Naive B cell (primary cell): ENCODE data around the gene NAV2. TPM values are rescaled to one million over a fixed set of nuclear protein-coding genes. Genes with fewer than 3 reads are reported as not detected.

Experiments
- ATAC-seq, 2 donors: fragments of 150-1000 bp; cut with Tn5 transposase; 2 replicates each; pipeline ENCODE4 v1.10.0; 2021; ENCODE audit warnings: low read depth in 2 of 2, mild to moderate bottlenecking in 2 of 2, moderate library complexity in 2 of 2
- DNase-seq: peaks from one replicate; pipeline ENCODE4 v3.0.0; 2022
- H3K27ac Mint-ChIP-seq, 6 donors: one replicate each; pipeline ENCODE4 v1.8.0; 2020 to 2022; ENCODE audit warnings: mild to moderate bottlenecking in 6 of 6, mixed read lengths in 6 of 6, moderate library complexity in 5 of 6, inconsistent platforms in 2 of 6
- H3K27me3 Mint-ChIP-seq, 3 donors: one replicate each; pipeline ENCODE4 v1.8.0; 2021 to 2022; ENCODE audit warnings: mixed read lengths in 3 of 3, mild to moderate bottlenecking in 1 of 3
- H3K36me3 Mint-ChIP-seq, 2 donors: one replicate each; pipeline ENCODE4 v1.8.0; 2020 to 2022; ENCODE audit warnings: mixed read lengths in 2 of 2, inconsistent platforms in 1 of 2, mild to moderate bottlenecking in 1 of 2
- H3K4me1 Mint-ChIP-seq, 3 donors: one replicate each; pipeline ENCODE4 v1.8.0; 2020 to 2022; ENCODE audit warnings: mixed read lengths in 3 of 3, inconsistent platforms in 1 of 3, mild to moderate bottlenecking in 1 of 3, moderate library complexity in 1 of 3
- H3K4me3 Mint-ChIP-seq, 8 donors: one replicate each; pipeline ENCODE4 v1.8.0; 2020 to 2022; ENCODE audit warnings: mild to moderate bottlenecking in 8 of 8, mixed read lengths in 8 of 8, moderate library complexity in 8 of 8, inconsistent platforms in 2 of 8
- H3K9me3 Mint-ChIP-seq, 7 donors: one replicate each; pipeline ENCODE4 v1.8.0; 2020 to 2022; ENCODE audit warnings: mixed read lengths in 7 of 7, mild to moderate bottlenecking in 5 of 7, inconsistent platforms in 2 of 7, moderate library complexity in 1 of 7
- polyA plus RNA-seq, 6 donors: library from polyadenylated mRNA; unstranded; fragments of 300-500 nt; fragmentation: Illumina TruSeq; gene quantifications; one replicate each; pipeline ENCODE4 v1.2.3, GENCODE V29; 2021; ENCODE audit warnings: low read depth in 6 of 6

The NAV2 gene
- polyA plus RNA-seq, result 1 to 10 TPM in 1 of 6 donors, under 1 TPM in 2, not detected in 3; 0.90 to 3.2 (median 0.94) TPM

- Mint-ChIP-seq H3K4me1 (peaks cover 23 to 27% (median 25%) of the 10 kb centered on the region in 3 donors), H3K36me3 (peaks cover 0 to 8% of the 10 kb centered on the region in 2 donors), H3K27me3 (peaks cover 30 to 55% (median 54%) of the 10 kb centered on the region in 3 donors), H3K4me3 (peak within 1 kb of the TSS; percentile 93 to 99 (median 95)), H3K27ac (peak within 1 kb of the TSS in 3 of 6 donors; percentile 32 to 82 (median 76)), H3K9me3 (no peaks in the 10 kb centered on the region)
- DNase-seq, result peak; percentile 68
- ATAC-seq, result peak; percentile 96 to 98
These were observed at the start of gene NAV2 for GRCh38 chr11:19712281-19713195. Gene NAV2 (plus strand): TSS chr11:19712837. CDS start chr11:19713696, 859 bp downstream.

DNA sequence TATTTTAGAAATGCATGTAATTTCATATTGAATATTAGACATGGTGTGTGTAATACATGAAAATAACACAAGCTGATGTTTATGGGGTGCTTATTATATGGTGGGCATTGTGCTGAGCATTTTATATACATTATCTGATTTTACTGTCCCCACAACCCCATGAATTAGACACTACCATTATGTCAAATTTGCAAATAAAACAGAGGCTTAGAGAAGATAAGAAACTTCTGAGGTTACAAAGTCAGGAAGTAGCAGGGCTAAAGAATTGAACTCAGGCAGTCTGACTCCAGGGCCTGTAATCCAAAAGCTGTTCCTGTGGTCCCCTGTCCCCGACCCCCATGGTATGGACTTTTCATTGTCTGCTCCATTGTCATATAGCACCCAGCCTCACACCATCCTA is 49.4 kb upstream of the NAV2 start:
- no peak for ATAC-seq
- H3K9me3 Mint-ChIP-seq, result no peaks in the 10 kb centered on the region
- no peak overlapping the region for H3K4me3 Mint-ChIP-seq
- no peak for DNase-seq
- H3K4me1 Mint-ChIP-seq, result no peaks in the 10 kb centered on the region
- peaks cover 0 to 14% (median 13%) of the 10 kb centered on the region in 3 donors for H3K27me3 Mint-ChIP-seq
- no peak overlapping the region for H3K27ac Mint-ChIP-seq
- no peaks in the 10 kb centered on the region for H3K36me3 Mint-ChIP-seq

DNA sequence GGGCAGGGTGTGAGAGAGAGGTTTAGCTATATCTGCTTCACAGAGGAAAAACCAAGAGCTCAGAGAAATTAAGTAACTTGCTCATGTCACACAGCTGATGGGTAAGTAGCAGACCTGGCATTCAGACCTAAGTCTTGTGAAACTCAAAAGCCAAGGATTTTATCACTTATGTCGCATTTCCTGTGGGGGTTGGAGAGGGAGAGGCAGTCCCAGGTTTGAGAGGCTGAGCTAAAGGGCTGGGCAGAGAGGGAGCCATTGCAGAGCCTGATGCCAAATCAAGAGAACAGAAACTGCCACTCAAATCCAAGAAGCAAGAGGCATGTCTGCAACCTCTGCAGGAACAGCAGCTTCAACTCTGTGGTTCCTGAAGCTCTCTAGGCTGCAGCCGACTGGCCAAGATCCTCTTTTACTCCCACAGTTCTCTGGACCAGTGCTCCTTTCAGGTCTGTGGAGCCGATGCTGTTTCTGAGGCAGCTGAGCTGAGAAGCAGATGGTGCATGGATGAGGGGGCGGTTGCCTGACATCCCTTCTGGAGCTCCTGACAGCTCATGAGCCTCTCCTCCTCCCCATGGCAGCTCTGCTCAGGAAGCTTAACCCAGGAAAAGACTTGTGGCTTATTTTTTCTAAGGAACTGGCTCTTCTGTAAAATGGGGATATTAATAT is 47.6 kb upstream of the NAV2 start:
- H3K4me1 Mint-ChIP-seq, result no peaks in the 10 kb centered on the region
- no peak overlapping the region for H3K4me3 Mint-ChIP-seq
- H3K36me3 Mint-ChIP-seq, result no peaks in the 10 kb centered on the region
- H3K27me3 Mint-ChIP-seq, result peaks cover 0 to 10% (median 8%) of the 10 kb centered on the region in 3 donors
- no peaks in the 10 kb centered on the region for H3K9me3 Mint-ChIP-seq
- ATAC-seq, result no peak
- no peak overlapping the region for H3K27ac Mint-ChIP-seq
- no peak for DNase-seq

- Mint-ChIP-seq H3K4me1 (no peaks in the 10 kb centered on the region), H3K27ac (no peak overlapping the region), H3K9me3 (no peaks in the 10 kb centered on the region), H3K27me3 (peaks cover 8 to 10% (median 9%) of the 10 kb centered on the region in 3 donors), H3K4me3 (no peak overlapping the region), H3K36me3 (no peaks in the 10 kb centered on the region)
- ATAC-seq (no peak), DNase-seq (no peak)
These were observed 45.7 kb upstream of the NAV2 start for GRCh38 chr11:19666951-19667350.

DNA sequence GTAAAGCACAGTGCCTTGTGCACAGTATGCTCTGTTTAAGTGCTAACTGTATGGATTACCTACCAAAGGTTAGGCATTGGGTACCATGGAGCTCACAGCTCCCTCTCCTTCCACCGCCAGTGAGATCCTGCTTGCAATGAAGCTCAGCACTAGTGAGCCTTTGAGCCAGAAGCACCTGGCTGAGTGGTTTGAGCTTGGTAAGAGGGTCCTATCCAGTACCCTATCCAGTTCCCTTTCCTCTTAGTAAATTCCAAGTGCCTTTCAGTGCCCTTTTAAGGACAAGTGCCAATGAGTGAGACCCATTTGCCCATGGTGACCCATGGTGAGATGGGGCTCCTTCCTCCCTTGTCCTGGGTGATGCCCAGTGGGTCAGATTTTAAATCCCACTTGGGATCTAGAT is 43.1 kb upstream of the NAV2 start:
- Mint-ChIP-seq H3K27me3 (peaks cover 8 to 10% (median 9%) of the 10 kb centered on the region in 3 donors), H3K27ac (no peak overlapping the region), H3K4me3 (peak overlapping the region in 1 of 8 donors; percentile 11), H3K9me3 (no peaks in the 10 kb centered on the region), H3K36me3 (no peaks in the 10 kb centered on the region), H3K4me1 (no peaks in the 10 kb centered on the region)
- DNase-seq (no peak), ATAC-seq (no peak)

- ATAC-seq, result no peak
These were observed 42.4 kb upstream of the NAV2 start for GRCh38 chr11:19670030-19670791.

DNA sequence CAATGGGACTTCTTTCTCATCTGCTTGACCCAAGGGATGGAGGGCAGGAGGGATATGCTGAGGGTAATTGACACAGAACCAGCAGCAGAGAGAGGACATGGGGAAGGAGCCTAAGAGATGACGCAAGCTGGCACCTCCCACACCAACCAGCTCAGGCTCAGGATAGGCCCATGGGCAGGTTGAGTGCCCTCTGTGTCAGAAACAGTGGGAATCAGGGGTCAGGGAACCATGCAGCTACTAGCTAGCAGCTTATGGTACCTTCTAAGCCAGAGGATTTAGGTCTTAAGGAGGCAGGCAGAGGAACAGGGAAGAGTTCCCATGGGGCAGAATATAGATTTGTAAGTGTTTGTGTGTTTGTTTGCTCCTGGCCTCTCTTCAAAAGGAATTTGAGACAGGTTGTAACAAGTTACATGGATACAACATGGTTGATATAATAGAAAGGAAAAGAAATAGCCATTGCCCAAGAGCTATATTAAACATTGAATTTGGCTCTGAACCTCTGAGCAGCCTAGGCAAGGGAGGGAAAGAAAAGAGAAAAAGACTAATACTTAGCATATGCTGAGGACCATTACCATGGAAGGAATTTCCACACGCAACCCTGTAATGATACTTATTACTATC is 39.9 kb upstream of the NAV2 start:
- DNase-seq, result no peak
- Mint-ChIP-seq H3K27ac (no peak overlapping the region), H3K36me3 (no peaks in the 10 kb centered on the region), H3K27me3 (peaks cover 13 to 22% (median 18%) of the 10 kb centered on the region in 3 donors), H3K4me3 (no peak overlapping the region), H3K9me3 (no peaks in the 10 kb centered on the region), H3K4me1 (no peaks in the 10 kb centered on the region)
- ATAC-seq, result no peak

More at GRCh38 chr11:19670030-19670791, 42.4 kb upstream of the NAV2 start:
- no peak for DNase-seq
- Mint-ChIP-seq H3K27ac (no peak overlapping the region), H3K9me3 (no peaks in the 10 kb centered on the region), H3K27me3 (peaks cover 12 to 15% (median 15%) of the 10 kb centered on the region in 3 donors), H3K4me3 (no peak overlapping the region), H3K36me3 (no peaks in the 10 kb centered on the region), H3K4me1 (no peaks in the 10 kb centered on the region)

DNA sequence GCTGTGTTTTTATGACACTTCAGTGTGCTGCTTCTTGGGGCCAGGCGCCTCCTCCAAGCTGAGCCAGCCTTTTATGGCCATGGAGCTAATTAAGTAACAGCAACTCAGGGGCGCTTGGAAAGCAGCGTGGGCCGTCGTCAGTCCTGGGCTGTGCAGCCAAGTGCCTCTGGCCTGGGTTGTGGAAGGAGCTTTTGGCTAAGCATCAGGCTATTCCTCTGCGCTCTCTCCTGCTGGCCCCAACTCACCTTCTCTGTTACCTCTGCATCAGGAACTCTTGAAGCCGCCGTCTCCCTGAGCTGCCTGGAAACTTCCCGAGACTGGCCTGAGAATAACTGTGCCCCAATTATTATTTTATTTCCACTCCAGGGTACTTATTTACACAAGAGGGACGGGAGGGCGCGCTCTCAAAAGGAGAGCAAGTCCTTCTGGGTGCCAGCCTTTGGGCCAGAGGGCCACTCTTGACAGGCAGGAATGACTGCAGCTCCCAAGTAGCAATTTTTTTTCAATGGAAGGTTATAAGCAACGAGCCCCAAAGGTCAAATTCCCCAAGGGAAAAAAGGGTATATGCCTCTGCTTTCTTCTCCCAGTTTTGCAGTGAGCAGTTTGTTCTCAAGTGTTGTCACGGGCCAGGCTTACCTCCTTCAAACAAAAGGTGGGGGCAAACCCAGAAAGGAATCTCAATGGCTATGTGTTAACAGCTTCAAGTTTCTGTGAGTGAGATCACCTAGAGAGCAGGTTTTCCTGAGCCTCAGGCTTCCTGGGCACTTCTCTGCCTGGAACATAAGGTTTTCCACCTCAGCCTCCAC is 38.5 kb upstream of the NAV2 start:
- H3K9me3 Mint-ChIP-seq, result no peaks in the 10 kb centered on the region
- H3K27ac Mint-ChIP-seq, result no peak overlapping the region
- ATAC-seq (no peak), DNase-seq (no peak)
- H3K27me3 Mint-ChIP-seq, result peaks cover 13 to 27% (median 18%) of the 10 kb centered on the region in 3 donors
- H3K36me3 Mint-ChIP-seq, result no peaks in the 10 kb centered on the region
- no peaks in the 10 kb centered on the region for H3K4me1 Mint-ChIP-seq
- no peak overlapping the region for H3K4me3 Mint-ChIP-seq

GRCh38 chr11:19674836-19675235 is 37.8 kb upstream of the NAV2 start:
- H3K4me3 Mint-ChIP-seq, result no peak overlapping the region
- no peaks in the 10 kb centered on the region for H3K9me3 Mint-ChIP-seq
- DNase-seq (no peak), ATAC-seq (no peak)
- H3K4me1 Mint-ChIP-seq, result no peaks in the 10 kb centered on the region
- H3K27ac Mint-ChIP-seq, result no peak overlapping the region
- peaks cover 13 to 33% (median 25%) of the 10 kb centered on the region in 3 donors for H3K27me3 Mint-ChIP-seq
- no peaks in the 10 kb centered on the region for H3K36me3 Mint-ChIP-seq

DNA sequence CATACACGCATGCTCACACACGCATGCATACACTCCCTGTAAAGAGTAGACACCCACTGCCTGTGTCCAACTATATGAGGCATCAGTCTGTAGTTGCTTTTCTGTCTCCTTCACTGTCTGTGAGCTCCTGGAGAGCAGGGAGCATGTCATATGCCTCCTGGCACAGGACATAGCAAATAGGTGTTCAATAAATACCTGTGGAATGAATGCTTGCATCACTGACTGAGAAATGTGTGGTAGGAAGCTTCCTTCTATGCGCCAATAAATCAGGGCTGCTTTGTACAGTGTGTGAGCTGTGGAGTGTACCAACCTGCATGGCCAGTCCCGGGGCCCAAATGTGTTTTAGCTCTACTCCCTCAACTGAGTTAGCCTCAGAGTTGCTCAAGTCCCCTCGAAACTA is 37.2 kb upstream of the NAV2 start:
- ATAC-seq (no peak), DNase-seq (no peak)
- peaks cover 13 to 38% (median 25%) of the 10 kb centered on the region in 3 donors for H3K27me3 Mint-ChIP-seq
- H3K36me3 Mint-ChIP-seq, result no peaks in the 10 kb centered on the region
- no peak overlapping the region for H3K4me3 Mint-ChIP-seq
- H3K4me1 Mint-ChIP-seq, result no peaks in the 10 kb centered on the region
- no peak overlapping the region for H3K27ac Mint-ChIP-seq
- no peaks in the 10 kb centered on the region for H3K9me3 Mint-ChIP-seq

GRCh38 chr11:19676475-19677380 is 35.9 kb upstream of the NAV2 start:
- H3K27me3 Mint-ChIP-seq, result peaks cover 14 to 42% (median 18%) of the 10 kb centered on the region in 3 donors
- ATAC-seq (no peak), DNase-seq (no peak)
- H3K4me3 Mint-ChIP-seq, result no peak overlapping the region
- H3K9me3 Mint-ChIP-seq, result no peaks in the 10 kb centered on the region
- no peaks in the 10 kb centered on the region for H3K36me3 Mint-ChIP-seq
- H3K4me1 Mint-ChIP-seq, result no peaks in the 10 kb centered on the region
- H3K27ac Mint-ChIP-seq, result no peak overlapping the region
